HTR-8/SVneo (cell line): ENCODE measurements around the gene CDK2AP2.
"Not testable (repeated sequence)": the region's sequence is repeated elsewhere in the genome, so short reads cannot be mapped to it uniquely, and the experiment has no call there.

Experiments used
- DNase-seq: peaks from one replicate; pipeline ENCODE4 v3.0.0; 2011; ENCODE audit warnings: low spot score, mixed read lengths; ENCODE audit not compliant: insufficient read length
- FAIRE-seq: peaks from 2 replicates; lab custom pipeline; 2011; peaks lifted over from hg19 to GRCh38; lab: Jason Lieb, UNC

CDK2AP2 gene

GRCh38 chr11:67492069-67492727, 15.8 kb downstream of the CDK2AP2 start:
- DNase-seq (no peak), FAIRE-seq (no peak)

GRCh38 chr11:67491276-67492068, 16.5 kb downstream of the CDK2AP2 start:
- DNase-seq, result no peak
- no peak for FAIRE-seq

GRCh38 chr11:67490727-67491065, 17.3 kb downstream of the CDK2AP2 start:
- DNase-seq (no peak), FAIRE-seq (no peak)

GRCh38 chr11:67489885-67490726, 17.9 kb downstream of the CDK2AP2 start:
- FAIRE-seq (peak; percentile 72), DNase-seq (no peak)

GRCh38 chr11:67489203-67489884, 18.6 kb downstream of the CDK2AP2 start:
- no peak for DNase-seq
- peak; percentile 16 for FAIRE-seq

- FAIRE-seq, result no peak
- no peak for DNase-seq
These were observed 21.3 kb downstream of the CDK2AP2 start for GRCh38 chr11:67486481-67487195.

GRCh38 chr11:67485873-67486361, 22.0 kb downstream of the CDK2AP2 start:
- FAIRE-seq, DNase-seq: not testable (repeated sequence)

GRCh38 chr11:67484847-67485311, 23.1 kb downstream of the CDK2AP2 start:
- DNase-seq (no peak), FAIRE-seq (no peak)

GRCh38 chr11:67483831-67484665, 23.9 kb downstream of the CDK2AP2 start:
- DNase-seq, result no peak
- peak; percentile 69 for FAIRE-seq

GRCh38 chr11:67482827-67483798, 24.8 kb downstream of the CDK2AP2 start, which contains the start of gene AIP:
TSS of gene AIP (plus strand) at chr11:67483026. CDS start at chr11:67483159, 133 bp downstream.
- DNase-seq, result peak; percentile 100
- peak; percentile 96 for FAIRE-seq

GRCh38 chr11:67482275-67482826, 25.6 kb downstream of the CDK2AP2 start:
- FAIRE-seq (no peak), DNase-seq (no peak)

- not testable (repeated sequence) for FAIRE-seq, DNase-seq
These were observed 30.5 kb downstream of the CDK2AP2 start for GRCh38 chr11:67477344-67478050.

GRCh38 chr11:67476692-67477091, 31.3 kb downstream of the CDK2AP2 start:
- not testable (repeated sequence) for DNase-seq, FAIRE-seq

GRCh38 chr11:67472882-67473281, 35.1 kb downstream of the CDK2AP2 start:
- no peak for FAIRE-seq
- no peak for DNase-seq

GRCh38 chr11:67470337-67471002, 37.5 kb downstream of the CDK2AP2 start:
- no peak for DNase-seq
- no peak for FAIRE-seq

- DNase-seq, result no peak
These were observed 38.5 kb downstream of the CDK2AP2 start for GRCh38 chr11:67469508-67469811.

More at GRCh38 chr11:67469508-67469811, 38.5 kb downstream of the CDK2AP2 start:
- FAIRE-seq, result no peak
